HuH-7 (cell line): ENCODE data around the gene STING1.
A peak's percentile ranks its signal among the peaks of the same experiment; 100 is the strongest.

ENCODE experiments used
- DNase-seq: peaks from one replicate; pipeline ENCODE4 v3.0.0; 2011; ENCODE audit warnings: low spot score

Gene STING1

GRCh38 chr5:139439013-139439903, 43.3 kb downstream of the STING1 start, which contains the start of gene DNAJC18:
Gene DNAJC18 (minus strand): TSS chr5:139439525. CDS start chr5:139439445, 80 bp downstream.
- peak; percentile 80 for DNase-seq

DNA sequence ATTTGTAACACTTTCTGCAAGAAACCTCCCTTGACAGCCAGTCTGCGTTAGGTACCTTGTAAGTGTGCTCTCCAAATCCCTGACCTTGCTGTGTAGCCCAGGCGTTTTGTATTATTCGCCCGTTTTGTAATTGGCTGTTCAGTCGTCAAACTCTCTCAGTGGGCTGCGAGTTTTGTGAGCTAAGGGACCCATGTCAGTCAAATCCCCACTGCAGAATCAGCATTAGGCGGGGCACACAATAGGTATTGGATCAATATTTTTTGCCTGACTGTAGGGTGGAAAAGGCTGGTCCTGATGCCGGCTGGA, 43.9 kb downstream of the STING1 start:
- no peak for DNase-seq

DNA sequence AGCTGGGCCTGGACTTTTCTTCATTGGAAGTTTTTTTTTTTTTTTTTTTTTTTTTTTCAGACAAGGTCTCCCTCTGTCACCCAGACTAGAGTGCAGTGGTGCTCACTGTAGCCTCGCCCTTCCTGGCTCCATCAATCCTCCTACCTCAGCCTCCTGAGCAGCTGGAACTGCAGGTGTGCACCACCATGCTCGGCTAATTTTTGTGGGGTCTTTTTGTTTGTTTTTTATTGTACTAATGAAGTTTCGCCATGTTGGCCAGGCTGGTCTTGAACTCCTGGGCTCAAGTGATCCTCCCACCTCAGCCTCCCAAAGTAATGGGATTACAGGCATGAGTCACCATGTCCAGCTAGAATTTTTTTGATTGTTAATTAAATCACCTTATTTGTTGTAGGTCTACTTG, 46.9 kb downstream of the STING1 start:
- DNase-seq: no peak

GRCh38 chr5:139431706-139432105, 50.9 kb downstream of the STING1 start:
- no peak for DNase-seq

DNA sequence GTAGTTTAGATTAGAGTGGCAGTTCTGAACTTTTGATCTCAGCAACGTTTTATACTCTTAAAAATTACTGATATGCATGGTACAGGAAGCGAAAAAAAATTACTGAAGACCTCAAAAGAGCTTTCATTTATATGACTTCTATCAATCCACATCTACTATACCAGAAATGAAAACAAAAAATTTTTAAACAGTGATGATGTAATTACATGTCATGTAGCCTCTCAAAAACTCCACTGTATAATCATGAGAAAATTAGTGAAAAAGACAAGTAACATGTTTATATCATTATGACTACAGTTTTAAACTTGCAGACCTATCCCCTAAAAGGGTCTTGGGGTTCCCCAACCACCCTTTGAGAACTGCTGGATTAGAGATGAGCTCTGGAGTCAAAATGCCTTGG, 52.5 kb downstream of the STING1 start:
- no peak for DNase-seq

DNA sequence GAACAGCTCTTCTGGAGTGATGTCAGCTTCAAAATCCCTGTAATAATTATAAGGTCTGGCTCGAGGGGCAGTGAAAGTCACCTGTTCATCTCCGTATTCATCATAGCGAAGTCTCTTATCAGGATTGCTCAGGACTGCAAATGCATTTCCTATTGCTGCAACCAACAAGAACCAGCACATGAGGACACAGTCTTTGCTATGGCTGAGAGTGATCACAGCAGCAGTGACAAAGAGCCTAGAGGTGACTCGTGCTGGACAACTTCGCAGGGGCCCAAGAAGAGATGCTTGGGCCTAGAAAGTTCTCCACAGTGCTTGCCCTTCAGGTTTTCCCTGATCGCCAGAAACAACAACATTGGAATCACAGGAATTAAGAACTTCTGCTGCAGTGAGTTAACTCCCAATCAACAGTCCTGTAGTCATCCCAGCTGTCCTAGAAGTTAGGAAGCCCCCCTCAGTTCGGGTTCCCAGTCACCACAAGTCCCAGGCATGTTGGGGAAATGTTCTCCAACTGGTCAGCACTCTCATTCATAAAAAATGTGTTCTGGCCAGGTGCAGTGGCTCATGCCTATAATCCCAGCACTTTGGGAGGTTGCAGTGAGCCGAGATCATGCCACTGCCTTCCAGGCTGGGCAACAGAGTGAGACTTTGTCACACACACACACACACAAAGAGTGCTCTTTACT, 56.2 kb downstream of the STING1 start:
- DNase-seq: no peak
